CD14-positive monocyte (primary cell): ENCODE measurements around the gene PRKAR1A. TPM values are rescaled to one million over a fixed set of nuclear protein-coding genes. Genes with fewer than 3 reads are reported as not detected.

Experiments
- DNase-seq, 3 donors: peaks; one replicate each; pipeline ENCODE4 v3.0.0-alpha.2; 2011 to 2022
- H2AFZ ChIP-seq: 2 replicates; pipeline ENCODE4 v1.6.0; 2012; ENCODE audit warnings: mild to moderate bottlenecking, low read depth, low read length, inconsistent platforms; ENCODE audit not compliant: insufficient read depth, poor library complexity, severe bottlenecking
- H3K27ac ChIP-seq, 2 donors: 1 replicate in 1 of 2; 2 replicates in 1 of 2; pipeline ENCODE4 v1.5.1; 2012 to 2013; ENCODE audit warnings: low read length in 2 of 2, control low read depth in 1 of 2, inconsistent platforms in 1 of 2, low read depth in 1 of 2, mild to moderate bottlenecking in 1 of 2
- H3K27me3 ChIP-seq, 2 donors: one replicate each; pipeline versions ENCODE4 v1.6.0 to v1.6.1; 2011 to 2013; ENCODE audit warnings: low read length in 2 of 2; ENCODE audit not compliant: control insufficient read depth in 2 of 2, insufficient read depth in 2 of 2
- H3K36me3 ChIP-seq, 2 donors: replicated peaks in 1 of 2; 1 replicate in 1 of 2; 2 replicates in 1 of 2; pipeline versions ENCODE4 v1.5.1 to v1.6.1; 2012 to 2013; ENCODE audit warnings: low read length in 2 of 2, control low read depth in 1 of 2, inconsistent platforms in 1 of 2, mild to moderate bottlenecking in 1 of 2; ENCODE audit not compliant: insufficient read depth in 2 of 2, control insufficient read depth in 1 of 2
- H3K4me1 ChIP-seq, 2 donors: 1 replicate in 1 of 2; 2 replicates in 1 of 2; pipeline versions ENCODE4 v1.5.1 to v1.6.1; 2012 to 2013; ENCODE audit warnings: low read length in 2 of 2, control low read depth in 1 of 2, inconsistent platforms in 1 of 2, mild to moderate bottlenecking in 1 of 2, moderate library complexity in 1 of 2; ENCODE audit not compliant: insufficient read depth in 2 of 2, control insufficient read depth in 1 of 2
- H3K4me2 ChIP-seq: replicated peaks from 2 replicates; pipeline ENCODE3; 2012; ENCODE audit warnings: low read length, moderate library complexity, mild to moderate bottlenecking; ENCODE audit not compliant: poor library complexity, severe bottlenecking; ENCODE audit errors: extremely low read depth
- H3K4me3 ChIP-seq, 3 experiments: fragments of 200-600 bp in 1 of 3; sonication (generic) in 1 of 3; replicated peaks in 1 of 3; 1 replicate in 2 of 3; 2 replicates in 1 of 3; pipeline ENCODE4 v1.5.1; 2011 to 2013; ENCODE audit warnings: low read length in 3 of 3, mild to moderate bottlenecking in 3 of 3, control low read depth in 2 of 3, low read depth in 2 of 3, inconsistent platforms in 1 of 3, moderate library complexity in 1 of 3
- H3K79me2 ChIP-seq: 2 replicates; pipeline ENCODE4 v1.6.0; 2012; ENCODE audit warnings: mild to moderate bottlenecking, control low read depth, inconsistent platforms, low read length, moderate library complexity; ENCODE audit not compliant: insufficient read depth
- H3K9ac ChIP-seq: 2 replicates; pipeline ENCODE4 v1.6.0; 2017; ENCODE audit warnings: low read length, mild to moderate bottlenecking; ENCODE audit not compliant: insufficient read depth, poor library complexity, severe bottlenecking
- H3K9me3 ChIP-seq, 2 donors: replicated peaks in 1 of 2; 1 replicate in 1 of 2; 2 replicates in 1 of 2; pipeline versions ENCODE4 v1.5.1 to v1.6.1; 2012 to 2013; ENCODE audit warnings: low read length in 2 of 2, control low read depth in 1 of 2; ENCODE audit not compliant: control insufficient read depth in 1 of 2, insufficient read depth in 1 of 2
- H4K20me1 ChIP-seq: 2 replicates; pipeline ENCODE4 v1.6.0; 2012; ENCODE audit warnings: mild to moderate bottlenecking, low read length, control low read depth, moderate library complexity; ENCODE audit not compliant: insufficient read depth
- H3K27ac Mint-ChIP-seq, 7 donors: one replicate each; pipeline ENCODE4 v1.8.0; 2020; ENCODE audit warnings: mild to moderate bottlenecking in 7 of 7, mixed read lengths in 7 of 7, moderate library complexity in 6 of 7, inconsistent platforms in 2 of 7
- H3K27me3 Mint-ChIP-seq, 3 donors: one replicate each; pipeline ENCODE4 v1.8.0; 2021 to 2022; ENCODE audit warnings: low read depth in 3 of 3, mild to moderate bottlenecking in 3 of 3, mixed read lengths in 3 of 3, moderate library complexity in 3 of 3, inconsistent platforms in 1 of 3
- H3K36me3 Mint-ChIP-seq, 2 donors: one replicate each; pipeline ENCODE4 v1.8.0; 2020; ENCODE audit warnings: mixed read lengths in 2 of 2, inconsistent platforms in 1 of 2, mild to moderate bottlenecking in 1 of 2
- H3K4me1 Mint-ChIP-seq: one replicate; pipeline ENCODE4 v1.8.0; 2020; ENCODE audit warnings: mild to moderate bottlenecking, mixed read lengths
- H3K4me3 Mint-ChIP-seq, 2 donors: one replicate each; pipeline ENCODE4 v1.8.0; 2020; ENCODE audit warnings: mild to moderate bottlenecking in 2 of 2, mixed read lengths in 2 of 2, moderate library complexity in 1 of 2
- H3K9me3 Mint-ChIP-seq, 7 donors: one replicate each; pipeline ENCODE4 v1.8.0; 2020 to 2022; ENCODE audit warnings: mixed read lengths in 7 of 7, mild to moderate bottlenecking in 6 of 7, moderate library complexity in 6 of 7, inconsistent platforms in 2 of 7
- WGBS: methylation state at CpG from one replicate; pipeline ENCODE4 v1.1.5; 2013; ENCODE audit warnings: missing lambda C conversion rate; ENCODE audit not compliant: insufficient coverage; 5-methylcytosine and 5-hydroxymethylcytosine counted together
- intact Hi-C, 2 donors: fragments of 100-400 bp; cut with micrococcal nuclease; formaldehyde crosslinking; loops; one replicate each; pipeline versions ENCODE4 v1.15.0 to v1.15.1; 2023
- polyA plus RNA-seq, 3 donors: library from polyadenylated mRNA; depleted of rRNA in 1 of 3; unstranded in 2 of 3; stranded (reverse) in 1 of 3; fragments of 300-500 nt in 2 of 3; fragments of >200 nt in 1 of 3; fragmentation: Illumina TruSeq in 2 of 3; gene quantifications; 1 replicate in 2 of 3; 2 replicates in 1 of 3; pipeline ENCODE4 v1.2.3, GENCODE V29; 2012 to 2021
- TF ChIP-seq, protein P1 (sequence below): fragments of 200-600 bp; IDR thresholded peaks from one replicate; pipeline ENCODE4 v1.8.0; 2022; ENCODE audit warnings: antibody characterized with exemption, mild to moderate bottlenecking

PRKAR1A gene
- polyA plus RNA-seq, 3 donors: 91.9 to 436 (median 300) TPM

GRCh38 chr17:68468334-68468733 is 43.9 kb upstream of the PRKAR1A start:
- Mint-ChIP-seq H3K4me3 (no peak overlapping the region), H3K4me1 (peaks cover 6% of the 10 kb centered on the region), H3K9me3 (no peaks in the 10 kb centered on the region), H3K27me3 (peaks cover 2 to 8% (median 4%) of the 10 kb centered on the region in 3 donors), H3K36me3 (no peaks in the 10 kb centered on the region), H3K27ac (no peak overlapping the region)
- Histone ChIP-seq H3K36me3 (no peaks in the 10 kb centered on the region), H3K4me2 (no peak overlapping the region), H3K27ac (no peak overlapping the region), H3K27me3 (no peaks in the 10 kb centered on the region), H3K9me3 (no peaks in the 10 kb centered on the region), H3K4me1 (peaks cover 0 to 4% of the 10 kb centered on the region in 2 donors), H3K79me2 (no peaks in the 10 kb centered on the region), H4K20me1 (no peaks in the 10 kb centered on the region), H2AFZ (no peak overlapping the region), H3K9ac (no peak overlapping the region), H3K4me3 (no peak overlapping the region)
- DNase-seq: no peak
- 61% methylated on average over 3 of the region's 5 CpGs for WGBS
- TF ChIP-seq, protein P1, sequence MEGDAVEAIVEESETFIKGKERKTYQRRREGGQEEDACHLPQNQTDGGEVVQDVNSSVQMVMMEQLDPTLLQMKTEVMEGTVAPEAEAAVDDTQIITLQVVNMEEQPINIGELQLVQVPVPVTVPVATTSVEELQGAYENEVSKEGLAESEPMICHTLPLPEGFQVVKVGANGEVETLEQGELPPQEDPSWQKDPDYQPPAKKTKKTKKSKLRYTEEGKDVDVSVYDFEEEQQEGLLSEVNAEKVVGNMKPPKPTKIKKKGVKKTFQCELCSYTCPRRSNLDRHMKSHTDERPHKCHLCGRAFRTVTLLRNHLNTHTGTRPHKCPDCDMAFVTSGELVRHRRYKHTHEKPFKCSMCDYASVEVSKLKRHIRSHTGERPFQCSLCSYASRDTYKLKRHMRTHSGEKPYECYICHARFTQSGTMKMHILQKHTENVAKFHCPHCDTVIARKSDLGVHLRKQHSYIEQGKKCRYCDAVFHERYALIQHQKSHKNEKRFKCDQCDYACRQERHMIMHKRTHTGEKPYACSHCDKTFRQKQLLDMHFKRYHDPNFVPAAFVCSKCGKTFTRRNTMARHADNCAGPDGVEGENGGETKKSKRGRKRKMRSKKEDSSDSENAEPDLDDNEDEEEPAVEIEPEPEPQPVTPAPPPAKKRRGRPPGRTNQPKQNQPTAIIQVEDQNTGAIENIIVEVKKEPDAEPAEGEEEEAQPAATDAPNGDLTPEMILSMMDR: no peak
- intact Hi-C loops: loop anchor here (10.0 kb wide), 1 partner anchor 504 kb away; no protein-coding TSS in a partner anchor

DNA sequence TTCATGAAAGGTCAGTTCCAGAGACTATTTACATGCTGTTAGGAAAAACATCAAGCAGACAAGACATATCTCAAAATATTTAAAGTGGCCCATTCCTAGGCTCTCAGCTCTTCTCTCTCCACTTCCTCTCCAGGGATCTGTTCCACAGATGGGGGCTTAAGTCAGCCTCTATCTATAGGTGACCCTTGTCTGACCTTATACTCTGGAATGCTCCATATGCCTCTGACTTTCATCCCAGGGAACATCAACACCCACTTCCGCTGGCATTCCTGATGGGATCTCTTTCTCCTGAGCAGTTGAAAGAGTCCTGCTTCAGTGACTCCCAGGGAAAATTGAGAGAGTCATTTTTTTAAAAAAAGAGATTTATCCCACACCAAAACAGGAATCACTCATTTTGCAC is 43.4 kb upstream of the PRKAR1A start:
- H3K27ac ChIP-seq: no peak overlapping the region
- WGBS: no CpG with 5 or more reads among the region's 1 CpG
- Mint-ChIP-seq H3K9me3 (no peaks in the 10 kb centered on the region), H3K36me3 (no peaks in the 10 kb centered on the region), H3K27ac (no peak overlapping the region), H3K4me1 (peaks cover 6% of the 10 kb centered on the region), H3K27me3 (peaks cover 2 to 8% (median 4%) of the 10 kb centered on the region in 3 donors), H3K4me3 (no peak overlapping the region)
- H3K4me1 ChIP-seq: peaks cover 0 to 4% of the 10 kb centered on the region in 2 donors
- no peak overlapping the region for H3K4me3 ChIP-seq
- no peaks in the 10 kb centered on the region for H3K79me2 ChIP-seq
- H2AFZ ChIP-seq: no peak overlapping the region
- H3K27me3 ChIP-seq: no peaks in the 10 kb centered on the region
- intact Hi-C loops: loop anchor here (10.0 kb wide), 1 partner anchor 504 kb away; no protein-coding TSS in a partner anchor
- no peaks in the 10 kb centered on the region for H3K9me3 ChIP-seq
- H3K4me2 ChIP-seq: no peak overlapping the region
- H3K9ac ChIP-seq: no peak overlapping the region
- no peak for DNase-seq
- no peaks in the 10 kb centered on the region for H3K36me3 ChIP-seq
- H4K20me1 ChIP-seq: no peaks in the 10 kb centered on the region
- TF ChIP-seq, protein P1: no peak
